NCI-H446 (cell line): ENCODE data around the gene CYP2A7.
"Not testable (repeated sequence)": the region's sequence is repeated elsewhere in the genome, so short reads cannot be mapped to it uniquely, and the experiment has no call there.

Source experiments
- DNase-seq, 2 experiments: peaks; one replicate each; lab custom pipeline; 2025; lab: John Stamatoyannopoulos, UW

CYP2A7 gene

GRCh38 chr19:40899964-40900363 is 17.9 kb upstream of the CYP2A7 start:
- not testable (repeated sequence) for DNase-seq

GRCh38 chr19:40896843-40897789 is 15.1 kb upstream of the CYP2A7 start:
- DNase-seq = not testable (repeated sequence)

GRCh38 chr19:40896418-40896796 is 14.4 kb upstream of the CYP2A7 start:
- DNase-seq = no peak

GRCh38 chr19:40893112-40893511 is 11.1 kb upstream of the CYP2A7 start:
- DNase-seq = no peak

GRCh38 chr19:40889366-40889765 is 7.3 kb upstream of the CYP2A7 start:
- DNase-seq = no peak

GRCh38 chr19:40888191-40888590 is 6.2 kb upstream of the CYP2A7 start:
- no peak for DNase-seq

GRCh38 chr19:40884187-40884931 is 2.3 kb upstream of the CYP2A7 start:
- not testable (repeated sequence) for DNase-seq

GRCh38 chr19:40879349-40879748 is 2.7 kb downstream of the CYP2A7 start:
- not testable (repeated sequence) for DNase-seq

- not testable (repeated sequence) for DNase-seq
Measured at GRCh38 chr19:40875526-40875951, 6.5 kb downstream of the CYP2A7 start.

- not testable (repeated sequence) for DNase-seq
Measured at GRCh38 chr19:40874874-40875273, 7.2 kb downstream of the CYP2A7 start.

- not testable (repeated sequence) for DNase-seq
Measured at GRCh38 chr19:40873873-40874272, 8.2 kb downstream of the CYP2A7 start.

GRCh38 chr19:40872209-40872608 is 9.8 kb downstream of the CYP2A7 start:
- no peak for DNase-seq

GRCh38 chr19:40867701-40868100 is 14.3 kb downstream of the CYP2A7 start:
- DNase-seq = no peak

GRCh38 chr19:40864739-40865496 is 17.1 kb downstream of the CYP2A7 start:
- not testable (repeated sequence) for DNase-seq

- no peak for DNase-seq
Measured at GRCh38 chr19:40862785-40863184, 19.2 kb downstream of the CYP2A7 start.

- DNase-seq = no peak
Measured at GRCh38 chr19:40862333-40862732, 19.7 kb downstream of the CYP2A7 start.

- no peak for DNase-seq
Measured at GRCh38 chr19:40858109-40858508, 23.9 kb downstream of the CYP2A7 start.

- not testable (repeated sequence) for DNase-seq
Measured at GRCh38 chr19:40852467-40853152, 29.4 kb downstream of the CYP2A7 start.

GRCh38 chr19:40850277-40850676 is 31.8 kb downstream of the CYP2A7 start, which contains the start of gene CYP2A6:
Gene CYP2A6, minus strand, starts transcription at chr19:40850447. Its CDS starts 21 bp downstream, at chr19:40850426.
- not testable (repeated sequence) for DNase-seq

- DNase-seq = not testable (repeated sequence)
Measured at GRCh38 chr19:40846722-40847121, 35.3 kb downstream of the CYP2A7 start.

GRCh38 chr19:40843653-40844052 is 38.4 kb downstream of the CYP2A7 start:
- not testable (repeated sequence) for DNase-seq
